ENCODE measurements around the gene EVC.
A peak's percentile ranks its signal among the peaks of the same experiment; 100 is the strongest.

The EVC gene

GRCh38 chr4:5710961-5711478 lies at the start of gene EVC:
EVC (plus strand) TSS chr4:5711201; CDS start chr4:5711381, 180 bp downstream.
- peak; percentile 16 for DNase-seq

- no peak for DNase-seq
Observed at GRCh38 chr4:5661237-5661636, 49.8 kb upstream of the EVC start.

GRCh38 chr4:5662555-5662954 lies 48.4 kb upstream of the EVC start:
- no peak for DNase-seq

GRCh38 chr4:5664778-5665177 lies 46.2 kb upstream of the EVC start:
- no peak for DNase-seq

- no peak for DNase-seq
Observed at GRCh38 chr4:5666741-5667140, 44.3 kb upstream of the EVC start.

- DNase-seq = no peak
Observed at GRCh38 chr4:5676763-5677162, 34.2 kb upstream of the EVC start.

- DNase-seq = no peak
Observed at GRCh38 chr4:5678977-5679376, 32.0 kb upstream of the EVC start.

GRCh38 chr4:5683566-5683965 lies 27.4 kb upstream of the EVC start:
- no peak for DNase-seq

GRCh38 chr4:5685296-5685695 lies 25.7 kb upstream of the EVC start:
- no peak for DNase-seq

GRCh38 chr4:5686338-5686737 lies 24.7 kb upstream of the EVC start:
- no peak for DNase-seq

GRCh38 chr4:5689065-5689464 lies 21.9 kb upstream of the EVC start:
- no peak for DNase-seq

GRCh38 chr4:5691491-5692132 lies 19.4 kb upstream of the EVC start:
- DNase-seq = no peak

GRCh38 chr4:5693871-5694270 lies 17.1 kb upstream of the EVC start:
- DNase-seq = no peak

GRCh38 chr4:5696341-5696740 lies 14.7 kb upstream of the EVC start:
- DNase-seq = no peak

- no peak for DNase-seq
Observed at GRCh38 chr4:5700459-5700858, 10.5 kb upstream of the EVC start.

GRCh38 chr4:5701971-5702370 lies 9.0 kb upstream of the EVC start:
- no peak for DNase-seq

- no peak for DNase-seq
Observed at GRCh38 chr4:5703831-5704230, 7.2 kb upstream of the EVC start.

- DNase-seq = no peak
Observed at GRCh38 chr4:5704276-5704675, 6.7 kb upstream of the EVC start.

GRCh38 chr4:5705647-5706320 lies 5.2 kb upstream of the EVC start:
- no peak for DNase-seq

GRCh38 chr4:5706486-5707290 lies 4.3 kb upstream of the EVC start:
- no peak for DNase-seq

GRCh38 chr4:5707366-5707765 lies 3.6 kb upstream of the EVC start:
- no peak for DNase-seq

- no peak for DNase-seq
Observed at GRCh38 chr4:5707778-5708448, 3.1 kb upstream of the EVC start.

Measured in stimulated activated CD4-positive, alpha-beta T cell treated with anti-CD3 and anti-CD28 coated beads, Interleukin-12 subunit alpha, Interleukin-12 subunit beta, amount 100 ng/mL, for 4 hours (primary cell).